Measurements from ENCODE around the gene C1QL1. TPM values are rescaled to one million over a fixed set of nuclear protein-coding genes. Genes with fewer than 3 reads are reported as not detected.

Gene C1QL1
- total RNA-seq, 1 experiment from 2014 or later, result 1.3 TPM

DNA sequence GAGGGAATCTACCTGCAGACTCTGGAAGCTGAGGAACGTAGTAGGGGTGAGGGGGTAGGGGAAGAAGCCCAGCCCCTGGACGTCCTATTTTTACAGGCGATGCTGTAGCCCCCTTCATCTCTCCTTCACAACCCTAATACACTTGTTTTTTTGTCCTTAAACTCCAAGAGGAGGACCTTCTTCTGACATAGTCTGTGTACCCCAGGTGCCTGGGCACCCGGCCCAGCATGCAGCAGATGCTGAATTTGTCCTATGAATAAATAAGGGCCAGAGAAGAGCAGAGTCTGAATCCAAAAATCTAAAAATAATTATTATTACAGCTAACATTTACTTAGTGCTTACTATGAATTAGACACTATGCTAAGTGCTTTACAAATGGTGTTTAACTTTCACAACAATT is 25.6 kb downstream of the C1QL1 start:
- ChIA-PET CTCF (interaction anchor here (0.5 to 0.6 kb wide), 2 partner anchors 79 to 180 kb away, joined by 4 to 6 read pairs; no protein-coding TSS in a partner anchor), POLR2A (ENCODE audit: unreplicated experiment) (no interaction called here)
- Histone ChIP-seq H3K9me3 (ENCODE audit: insufficient read depth, low read depth) (no peaks in the 10 kb centered on the region), H3F3A (ENCODE audit: insufficient read depth, low read depth) (peaks cover 29% of the 10 kb centered on the region), H3K4me1 (replicated peaks; ENCODE audit: insufficient read depth) (peaks cover 53% of the 10 kb centered on the region), H3K36me3 (ENCODE audit: low read depth) (peaks cover 12% of the 10 kb centered on the region), H3K9me2 (ENCODE audit: insufficient read depth) (no peaks in the 10 kb centered on the region), H3K4me2 (no peak overlapping the region), H3K4me3 (no peak overlapping the region), H3K27ac (no peak overlapping the region), H2AFZ (no peak overlapping the region), H4K20me1 (ENCODE audit: insufficient read depth) (no peaks in the 10 kb centered on the region; the same call in 1 of the 2 replicates), H3K27me3 (ENCODE audit: insufficient read depth, low read depth) (no peaks in the 10 kb centered on the region), H3K79me2 (ENCODE audit: low read depth) (peaks cover 99% of the 10 kb centered on the region)
- no peak for DNase-seq
- BruUV-seq (replicated peaks), result no TSS peak
- TF ChIP-seq, protein P1, sequence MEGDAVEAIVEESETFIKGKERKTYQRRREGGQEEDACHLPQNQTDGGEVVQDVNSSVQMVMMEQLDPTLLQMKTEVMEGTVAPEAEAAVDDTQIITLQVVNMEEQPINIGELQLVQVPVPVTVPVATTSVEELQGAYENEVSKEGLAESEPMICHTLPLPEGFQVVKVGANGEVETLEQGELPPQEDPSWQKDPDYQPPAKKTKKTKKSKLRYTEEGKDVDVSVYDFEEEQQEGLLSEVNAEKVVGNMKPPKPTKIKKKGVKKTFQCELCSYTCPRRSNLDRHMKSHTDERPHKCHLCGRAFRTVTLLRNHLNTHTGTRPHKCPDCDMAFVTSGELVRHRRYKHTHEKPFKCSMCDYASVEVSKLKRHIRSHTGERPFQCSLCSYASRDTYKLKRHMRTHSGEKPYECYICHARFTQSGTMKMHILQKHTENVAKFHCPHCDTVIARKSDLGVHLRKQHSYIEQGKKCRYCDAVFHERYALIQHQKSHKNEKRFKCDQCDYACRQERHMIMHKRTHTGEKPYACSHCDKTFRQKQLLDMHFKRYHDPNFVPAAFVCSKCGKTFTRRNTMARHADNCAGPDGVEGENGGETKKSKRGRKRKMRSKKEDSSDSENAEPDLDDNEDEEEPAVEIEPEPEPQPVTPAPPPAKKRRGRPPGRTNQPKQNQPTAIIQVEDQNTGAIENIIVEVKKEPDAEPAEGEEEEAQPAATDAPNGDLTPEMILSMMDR (conservative IDR thresholded peaks at IDR 0.05), result no peak
- no peak for TF ChIP-seq EZH2 (IDR thresholded peaks at IDR 0.05; ENCODE audit: low read depth)
- intact Hi-C loops (cut with micrococcal nuclease; ENCODE audit: unreplicated experiment), result loop anchor here (5.0 kb wide), 1 partner anchor 75 kb away; no protein-coding TSS in a partner anchor

DNA sequence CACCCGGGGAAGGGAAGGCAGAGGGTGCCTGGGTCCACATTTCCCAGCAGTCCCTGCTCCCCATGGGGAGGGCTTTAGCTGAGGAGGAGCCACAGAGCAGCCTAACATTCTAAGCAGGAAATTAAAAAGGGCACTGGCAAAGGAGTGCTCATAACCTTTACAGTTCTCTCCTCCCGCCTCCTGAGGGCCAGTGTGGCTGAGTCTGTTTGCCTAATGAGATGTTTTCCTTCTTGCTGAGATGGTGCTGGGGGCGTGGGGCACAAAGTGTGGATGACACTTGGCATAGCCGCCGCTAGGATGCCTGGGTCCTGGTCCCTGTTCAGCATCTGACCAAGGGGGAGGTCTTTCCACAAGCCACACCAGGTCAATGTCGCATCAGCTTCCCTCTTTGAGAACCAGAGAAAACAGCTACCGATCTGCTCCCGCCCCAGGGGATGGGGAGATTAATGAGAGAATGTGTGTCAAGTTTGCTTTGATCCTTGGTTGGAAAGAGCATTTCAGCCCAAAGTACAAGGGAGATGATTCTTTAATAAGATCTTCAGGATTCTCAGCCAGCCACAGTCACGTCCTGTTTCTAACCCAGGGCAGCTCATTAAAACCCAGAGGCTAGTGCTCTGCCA is 26.3 kb downstream of the C1QL1 start:
- intact Hi-C loops (cut with micrococcal nuclease; ENCODE audit: unreplicated experiment), result loop anchor here (5.0 kb wide), 1 partner anchor 75 kb away; no protein-coding TSS in a partner anchor
- TF ChIP-seq EZH2 (IDR thresholded peaks at IDR 0.05; ENCODE audit: low read depth), result no peak
- TF ChIP-seq, protein P1 (conservative IDR thresholded peaks at IDR 0.05), result no peak
- no peak for DNase-seq
- ChIA-PET CTCF (interaction anchor here (0.5 to 0.6 kb wide), 2 partner anchors 10 to 80 kb away, joined by 3 to 4 read pairs; no protein-coding TSS in a partner anchor), POLR2A (ENCODE audit: unreplicated experiment) (no interaction called here)
- Histone ChIP-seq H2AFZ (no peak overlapping the region), H3F3A (ENCODE audit: insufficient read depth, low read depth) (peaks cover 31% of the 10 kb centered on the region), H3K36me3 (ENCODE audit: low read depth) (peaks cover 12% of the 10 kb centered on the region), H4K20me1 (ENCODE audit: insufficient read depth) (no peaks in the 10 kb centered on the region; the same call in 1 of the 2 replicates), H3K4me1 (replicated peaks; ENCODE audit: insufficient read depth) (peaks cover 53% of the 10 kb centered on the region), H3K9me2 (ENCODE audit: insufficient read depth) (no peaks in the 10 kb centered on the region), H3K9me3 (ENCODE audit: insufficient read depth, low read depth) (no peaks in the 10 kb centered on the region), H3K4me2 (peak overlapping the region; percentile 16; the same call in 1 of the 2 replicates), H3K27ac (peak overlapping the region; percentile 26; the same call in 1 of the 2 replicates), H3K27me3 (ENCODE audit: insufficient read depth, low read depth) (no peaks in the 10 kb centered on the region), H3K4me3 (no peak overlapping the region), H3K79me2 (ENCODE audit: low read depth) (peaks cover 99% of the 10 kb centered on the region)
- no TSS peak for BruUV-seq (replicated peaks)

DNA sequence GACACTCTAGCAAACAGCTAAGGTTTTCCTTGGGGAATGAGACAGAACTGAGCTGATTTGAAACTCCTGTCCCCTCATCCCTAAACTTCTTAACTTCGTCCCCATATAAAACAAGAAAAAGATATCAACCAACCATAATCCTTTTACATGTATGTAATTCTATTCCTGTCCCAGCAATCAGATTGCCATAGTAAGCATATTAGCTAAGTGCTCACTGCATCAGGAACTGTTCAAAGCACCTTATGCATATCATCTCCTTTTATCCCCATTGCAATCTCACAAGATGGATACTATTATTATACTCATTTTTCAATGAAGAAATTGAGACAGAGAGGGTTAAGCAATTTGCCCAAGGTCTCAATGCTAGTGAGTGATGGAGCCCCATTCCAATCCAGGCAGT is 27.3 kb downstream of the C1QL1 start:
- H3F3A ChIP-seq (ENCODE audit: insufficient read depth, low read depth), result peaks cover 31% of the 10 kb centered on the region
- peaks cover 12% of the 10 kb centered on the region for H3K36me3 ChIP-seq (ENCODE audit: low read depth)
- no peak for DNase-seq
- POLR2A ChIA-PET (ENCODE audit: unreplicated experiment), result no interaction called here
- TF ChIP-seq EZH2 (IDR thresholded peaks at IDR 0.05; ENCODE audit: low read depth), result no peak
- TF ChIP-seq, protein P1 (conservative IDR thresholded peaks at IDR 0.05), result no peak
- CTCF ChIA-PET, result no interaction called here
- intact Hi-C loops (cut with micrococcal nuclease; ENCODE audit: unreplicated experiment), result loop anchor here (5.0 kb wide), 1 partner anchor 77 kb away; no protein-coding TSS in a partner anchor
- H3K4me3 ChIP-seq, result no peak overlapping the region
- H3K4me2 ChIP-seq, result peak overlapping the region; percentile 59
- peak overlapping the region; percentile 62 for H3K27ac ChIP-seq
- H3K4me1 ChIP-seq (replicated peaks; ENCODE audit: insufficient read depth), result peaks cover 43% of the 10 kb centered on the region
- no TSS peak for BruUV-seq (replicated peaks)
- H3K9me2 ChIP-seq (ENCODE audit: insufficient read depth), result no peaks in the 10 kb centered on the region
- no peaks in the 10 kb centered on the region for H3K27me3 ChIP-seq (ENCODE audit: insufficient read depth, low read depth)
- H3K9me3 ChIP-seq (ENCODE audit: insufficient read depth, low read depth), result no peaks in the 10 kb centered on the region
- H3K79me2 ChIP-seq (ENCODE audit: low read depth), result peaks cover 90% of the 10 kb centered on the region
- H4K20me1 ChIP-seq (ENCODE audit: insufficient read depth), result no peaks in the 10 kb centered on the region; the same call in 1 of the 2 replicates
- H2AFZ ChIP-seq, result no peak overlapping the region

All from PC-9 (cell line).